ENCODE results near the gene WNT5A. TPM values are rescaled to one million over a fixed set of nuclear protein-coding genes. Genes with fewer than 3 reads are reported as not detected.

The WNT5A gene
- total and polyA plus RNA-seq, 9 of the 15 experiments (the other 6 are each of a cell fraction or from before 2014, with no cell fraction given) = 0.11 TPM; not detected in 8

DNA sequence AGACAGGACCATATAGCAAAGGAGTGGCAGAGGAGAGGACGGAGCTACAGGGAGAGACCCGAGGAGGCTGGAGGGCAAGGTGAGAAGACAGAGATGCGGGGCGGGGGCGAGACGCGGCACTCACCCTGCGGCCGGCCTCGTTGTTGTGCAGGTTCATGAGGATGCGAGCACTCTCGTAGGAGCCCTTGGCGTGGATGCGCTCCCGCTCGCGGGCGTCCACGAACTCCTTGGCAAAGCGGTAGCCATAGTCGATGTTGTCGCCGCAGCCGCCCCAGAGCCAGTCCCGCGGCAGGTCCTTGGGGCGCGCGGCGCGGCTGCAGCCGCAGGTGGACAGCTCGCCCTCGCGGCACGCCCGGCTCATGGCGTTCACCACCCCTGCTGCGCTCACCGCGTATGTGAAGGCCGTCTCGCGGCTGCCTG, 12.9 kb downstream of the WNT5A start:
- intact Hi-C loops (cut with micrococcal nuclease) = no loop called here
- H3K27ac ChIP-seq (ENCODE audit: extremely low read depth, low read depth, low read length) = no peak overlapping the region
- peaks cover 2 to 15% of the 10 kb centered on the region in 2 experiments; a peak in 4 of 5 replicates for H3K27me3 ChIP-seq (ENCODE audit: control insufficient read depth in 2 of 2, insufficient read depth in 2 of 2, low read length in 2 of 2)
- POLR2A ChIA-PET = no interaction called here
- no peak overlapping the region for H2AFZ ChIP-seq (ENCODE audit: low read depth, low read length)
- H3K4me3 ChIP-seq = no peak overlapping the region
- H3K4me2 ChIP-seq (ENCODE audit: insufficient read depth, low read length) = no peak overlapping the region
- H3K9me3 ChIP-seq (replicated peaks; ENCODE audit: control insufficient read depth, insufficient read depth, low read depth, low read length) = no peaks in the 10 kb centered on the region
- DNase-seq (ENCODE audit: extremely low read depth in 1 of 4, low spot score in 3 of 4) = no peak
- no peaks in the 10 kb centered on the region for H3K79me2 ChIP-seq (ENCODE audit: control insufficient read depth, insufficient read depth, low read length)
- no peak for FAIRE-seq
- WGBS (ENCODE audit: insufficient coverage, low coverage, missing lambda C conversion rate) = 24% methylated on average over 10 of the region's 44 CpGs
- no peaks in the 10 kb centered on the region for H4K20me1 ChIP-seq (replicated peaks; ENCODE audit: control insufficient read depth, insufficient read depth, low read length)
- in situ Hi-C loops (cut with MboI) = no loop called here
- H3K9ac ChIP-seq (ENCODE audit: insufficient read depth in 1 of 2, low read depth in 2 of 2, low read length in 2 of 2) = no peak overlapping the region
- H3K36me3 ChIP-seq (ENCODE audit: control insufficient read depth, insufficient read depth, low read length) = no peaks in the 10 kb centered on the region
- BruUV-seq (replicated peaks) = no TSS peak
- no peak for TF ChIP-seq STAT5B (CRISPR knock-in tag; IDR thresholded peaks at IDR 0.05)
- TF ChIP-seq FOS (IDR thresholded peaks at IDR 0.05; ENCODE audit: extremely low read depth, insufficient read length) = no peak
- TF ChIP-seq ZNF77 (CRISPR knock-in tag; IDR thresholded peaks at IDR 0.05) = no peak
- TF ChIP-seq, protein P1, sequence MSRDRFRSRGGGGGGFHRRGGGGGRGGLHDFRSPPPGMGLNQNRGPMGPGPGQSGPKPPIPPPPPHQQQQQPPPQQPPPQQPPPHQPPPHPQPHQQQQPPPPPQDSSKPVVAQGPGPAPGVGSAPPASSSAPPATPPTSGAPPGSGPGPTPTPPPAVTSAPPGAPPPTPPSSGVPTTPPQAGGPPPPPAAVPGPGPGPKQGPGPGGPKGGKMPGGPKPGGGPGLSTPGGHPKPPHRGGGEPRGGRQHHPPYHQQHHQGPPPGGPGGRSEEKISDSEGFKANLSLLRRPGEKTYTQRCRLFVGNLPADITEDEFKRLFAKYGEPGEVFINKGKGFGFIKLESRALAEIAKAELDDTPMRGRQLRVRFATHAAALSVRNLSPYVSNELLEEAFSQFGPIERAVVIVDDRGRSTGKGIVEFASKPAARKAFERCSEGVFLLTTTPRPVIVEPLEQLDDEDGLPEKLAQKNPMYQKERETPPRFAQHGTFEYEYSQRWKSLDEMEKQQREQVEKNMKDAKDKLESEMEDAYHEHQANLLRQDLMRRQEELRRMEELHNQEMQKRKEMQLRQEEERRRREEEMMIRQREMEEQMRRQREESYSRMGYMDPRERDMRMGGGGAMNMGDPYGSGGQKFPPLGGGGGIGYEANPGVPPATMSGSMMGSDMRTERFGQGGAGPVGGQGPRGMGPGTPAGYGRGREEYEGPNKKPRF (IDR thresholded peaks at IDR 0.05; ENCODE audit: low read depth, low read length) = no peak
- no peak for TF ChIP-seq RB1 (IDR thresholded peaks at IDR 0.05; ENCODE audit: low read depth)
- TF ChIP-seq SMARCA5 (IDR thresholded peaks at IDR 0.05) = no peak
- TF ChIP-seq TAL1 (IDR thresholded peaks at IDR 0.05) = no peak
- TF ChIP-seq KHSRP (IDR thresholded peaks at IDR 0.05) = no peak
- no peak for TF ChIP-seq MED1 (CRISPR knock-in tag; IDR thresholded peaks at IDR 0.05; ENCODE audit: borderline replicate concordance)
- no peak for TF ChIP-seq GABPB1 (CRISPR knock-in tag; IDR thresholded peaks at IDR 0.05)
- TF ChIP-seq ZNF174 (CRISPR knock-in tag; IDR thresholded peaks at IDR 0.05) = no peak
- TF ChIP-seq PRMT5 (CRISPR knock-in tag; IDR thresholded peaks at IDR 0.05) = no peak
- TF ChIP-seq, protein P2, sequence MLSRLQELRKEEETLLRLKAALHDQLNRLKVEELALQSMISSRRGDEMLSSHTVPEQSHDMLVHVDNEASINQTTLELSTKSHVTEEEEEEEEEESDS (CRISPR knock-in tag; IDR thresholded peaks at IDR 0.05) = no peak
- no peak for TF ChIP-seq FIP1L1 (IDR thresholded peaks at IDR 0.05; ENCODE audit: low read depth, low read length, poor library complexity, severe bottlenecking)
- TF ChIP-seq, protein P3, sequence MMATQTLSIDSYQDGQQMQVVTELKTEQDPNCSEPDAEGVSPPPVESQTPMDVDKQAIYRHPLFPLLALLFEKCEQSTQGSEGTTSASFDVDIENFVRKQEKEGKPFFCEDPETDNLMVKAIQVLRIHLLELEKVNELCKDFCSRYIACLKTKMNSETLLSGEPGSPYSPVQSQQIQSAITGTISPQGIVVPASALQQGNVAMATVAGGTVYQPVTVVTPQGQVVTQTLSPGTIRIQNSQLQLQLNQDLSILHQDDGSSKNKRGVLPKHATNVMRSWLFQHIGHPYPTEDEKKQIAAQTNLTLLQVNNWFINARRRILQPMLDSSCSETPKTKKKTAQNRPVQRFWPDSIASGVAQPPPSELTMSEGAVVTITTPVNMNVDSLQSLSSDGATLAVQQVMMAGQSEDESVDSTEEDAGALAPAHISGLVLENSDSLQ (IDR thresholded peaks at IDR 0.05) = no peak
- CTCF ChIA-PET (ENCODE audit: low intra/inter-chr PET ratio) = no interaction called here
- no peak for ATAC-seq
- H3K9me1 ChIP-seq (ENCODE audit: control insufficient read depth, insufficient read depth, low read length) = no peaks in the 10 kb centered on the region
- H3K4me1 ChIP-seq (replicated peaks in 1 of 2; ENCODE audit: control insufficient read depth in 2 of 2, insufficient read depth in 2 of 2, low read length in 2 of 2) = peaks cover 0 to 4% of the 10 kb centered on the region in 2 experiments; a peak in 2 of 5 replicates

All from K562 (cell line).